Mammary epithelial cell (primary cell): Measurements from ENCODE around the gene WFDC6.

ENCODE experiments used
- EZH2 ChIP-seq: IDR thresholded peaks from 2 replicates; pipeline ENCODE4 v1.6.1; 2012; ENCODE audit warnings: low read length, inconsistent platforms, borderline replicate concordance
- TF ChIP-seq, protein P1 (sequence below), 2 donors: IDR thresholded peaks in 1 of 2; conservative IDR thresholded peaks in 1 of 2; 2 replicates each; pipeline ENCODE4 v1.5.1; 2011 to 2012; ENCODE audit warnings: inconsistent platforms in 2 of 2, low read length in 2 of 2, mild to moderate bottlenecking in 2 of 2, control low read depth in 1 of 2, low read depth in 1 of 2; ENCODE audit not compliant: insufficient read depth in 1 of 2; ENCODE audit errors: extremely low read depth in 1 of 2

DNA sequence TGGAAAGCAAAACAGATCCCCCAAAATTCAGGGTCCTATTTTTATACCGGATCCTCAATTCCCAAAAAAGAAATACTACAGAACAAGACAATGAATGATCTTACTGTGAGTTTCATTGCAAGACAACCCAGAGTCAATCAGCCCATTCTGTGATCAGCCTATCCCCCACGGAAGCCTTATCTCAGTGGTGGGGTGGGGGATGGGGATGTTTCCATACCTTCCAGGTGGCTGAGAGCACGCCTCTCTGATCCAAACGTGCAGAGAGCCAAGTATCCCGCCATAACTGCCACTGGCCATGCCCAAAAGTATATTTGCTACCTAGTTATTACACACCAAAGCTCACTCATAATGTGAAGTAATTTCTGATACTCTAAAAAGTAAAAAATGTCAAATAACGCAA lies 54.6 kb downstream of the WFDC6 start:
- TF ChIP-seq, protein P1, sequence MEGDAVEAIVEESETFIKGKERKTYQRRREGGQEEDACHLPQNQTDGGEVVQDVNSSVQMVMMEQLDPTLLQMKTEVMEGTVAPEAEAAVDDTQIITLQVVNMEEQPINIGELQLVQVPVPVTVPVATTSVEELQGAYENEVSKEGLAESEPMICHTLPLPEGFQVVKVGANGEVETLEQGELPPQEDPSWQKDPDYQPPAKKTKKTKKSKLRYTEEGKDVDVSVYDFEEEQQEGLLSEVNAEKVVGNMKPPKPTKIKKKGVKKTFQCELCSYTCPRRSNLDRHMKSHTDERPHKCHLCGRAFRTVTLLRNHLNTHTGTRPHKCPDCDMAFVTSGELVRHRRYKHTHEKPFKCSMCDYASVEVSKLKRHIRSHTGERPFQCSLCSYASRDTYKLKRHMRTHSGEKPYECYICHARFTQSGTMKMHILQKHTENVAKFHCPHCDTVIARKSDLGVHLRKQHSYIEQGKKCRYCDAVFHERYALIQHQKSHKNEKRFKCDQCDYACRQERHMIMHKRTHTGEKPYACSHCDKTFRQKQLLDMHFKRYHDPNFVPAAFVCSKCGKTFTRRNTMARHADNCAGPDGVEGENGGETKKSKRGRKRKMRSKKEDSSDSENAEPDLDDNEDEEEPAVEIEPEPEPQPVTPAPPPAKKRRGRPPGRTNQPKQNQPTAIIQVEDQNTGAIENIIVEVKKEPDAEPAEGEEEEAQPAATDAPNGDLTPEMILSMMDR (conservative IDR thresholded peaks at IDR 0.05 in 1 of 2, IDR thresholded peaks at IDR 0.05 in 1 of 2; ENCODE audit: extremely low read depth in 1 of 2, insufficient read depth in 1 of 2, low read depth in 1 of 2, low read length in 2 of 2): no peak
- TF ChIP-seq EZH2: no peak
